ENCODE measurements around the gene DNAJC1.

GRCh38 chr10:21740989-21741388 lies 262.5 kb downstream of the DNAJC1 start:
- no peak for TF ChIP-seq CTCF (IDR thresholded peaks at IDR 0.05)
- TF ChIP-seq SIN3A (IDR thresholded peaks at IDR 0.05; ENCODE audit: borderline replicate concordance, insufficient read depth, low read depth, low read length) = no peak
- no peak for TF ChIP-seq REST (IDR thresholded peaks at IDR 0.05; ENCODE audit: insufficient read depth in 1 of 2, low read depth in 2 of 2, low read length in 1 of 2)

Measured in Panc1 (cell line).